ENCODE measurements around the gene VAV2. TPM values are rescaled to one million over a fixed set of nuclear protein-coding genes. Genes with fewer than 3 reads are reported as not detected.

VAV2 gene
- total RNA-seq, 1 experiment from 2014 or later: 24.7 TPM

- ChIA-PET POLR2A (no interaction called here), CTCF (no interaction called here)
- in situ Hi-C loops (cut with HindIII; ENCODE audit: low pct_unique_long_range_greater_than_20kb, low sequenced_read_pairs) (no loop called here), intact Hi-C loops (cut with micrococcal nuclease; ENCODE audit: unreplicated experiment) (no loop called here)
- Histone ChIP-seq H3K36me3 (ENCODE audit: control insufficient read depth, insufficient read depth, low read length) (no peaks in the 10 kb centered on the region), H3K4me3 (ENCODE audit: low read depth in 2 of 2, low read length in 2 of 2) (no peak overlapping the region), H3K9me3 (ENCODE audit: control insufficient read depth, insufficient read depth, low read depth, low read length) (no peaks in the 10 kb centered on the region), H3K27me3 (ENCODE audit: control insufficient read depth, insufficient read depth, low read length) (no peaks in the 10 kb centered on the region), H3K27ac (ENCODE audit: low read length) (no peak overlapping the region), H3K4me1 (ENCODE audit: control insufficient read depth, insufficient read depth, low read length) (peaks cover 6% of the 10 kb centered on the region)
- no peak for DNase-seq (ENCODE audit: low read depth, low spot score)
- no peak for TF ChIP-seq REST (IDR thresholded peaks at IDR 0.05; ENCODE audit: insufficient read depth in 1 of 2, low read depth in 2 of 2, low read length in 1 of 2)
- TF ChIP-seq SIN3A (IDR thresholded peaks at IDR 0.05; ENCODE audit: borderline replicate concordance, insufficient read depth, low read depth, low read length): no peak
- TF ChIP-seq, protein P1, sequence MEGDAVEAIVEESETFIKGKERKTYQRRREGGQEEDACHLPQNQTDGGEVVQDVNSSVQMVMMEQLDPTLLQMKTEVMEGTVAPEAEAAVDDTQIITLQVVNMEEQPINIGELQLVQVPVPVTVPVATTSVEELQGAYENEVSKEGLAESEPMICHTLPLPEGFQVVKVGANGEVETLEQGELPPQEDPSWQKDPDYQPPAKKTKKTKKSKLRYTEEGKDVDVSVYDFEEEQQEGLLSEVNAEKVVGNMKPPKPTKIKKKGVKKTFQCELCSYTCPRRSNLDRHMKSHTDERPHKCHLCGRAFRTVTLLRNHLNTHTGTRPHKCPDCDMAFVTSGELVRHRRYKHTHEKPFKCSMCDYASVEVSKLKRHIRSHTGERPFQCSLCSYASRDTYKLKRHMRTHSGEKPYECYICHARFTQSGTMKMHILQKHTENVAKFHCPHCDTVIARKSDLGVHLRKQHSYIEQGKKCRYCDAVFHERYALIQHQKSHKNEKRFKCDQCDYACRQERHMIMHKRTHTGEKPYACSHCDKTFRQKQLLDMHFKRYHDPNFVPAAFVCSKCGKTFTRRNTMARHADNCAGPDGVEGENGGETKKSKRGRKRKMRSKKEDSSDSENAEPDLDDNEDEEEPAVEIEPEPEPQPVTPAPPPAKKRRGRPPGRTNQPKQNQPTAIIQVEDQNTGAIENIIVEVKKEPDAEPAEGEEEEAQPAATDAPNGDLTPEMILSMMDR (IDR thresholded peaks at IDR 0.05): no peak
- TF ChIP-seq POLR2AphosphoS5 (IDR thresholded peaks at IDR 0.05; ENCODE audit: low read depth, low read length): no peak
- TF ChIP-seq TCF7L2 (IDR thresholded peaks at IDR 0.05; ENCODE audit: low read depth, low read length): no peak
- no peak for ATAC-seq
- no TSS peak for BruUV-seq (replicated peaks)
Measured at GRCh38 chr9:134030821-134031470, 38.8 kb upstream of the VAV2 start.

DNA sequence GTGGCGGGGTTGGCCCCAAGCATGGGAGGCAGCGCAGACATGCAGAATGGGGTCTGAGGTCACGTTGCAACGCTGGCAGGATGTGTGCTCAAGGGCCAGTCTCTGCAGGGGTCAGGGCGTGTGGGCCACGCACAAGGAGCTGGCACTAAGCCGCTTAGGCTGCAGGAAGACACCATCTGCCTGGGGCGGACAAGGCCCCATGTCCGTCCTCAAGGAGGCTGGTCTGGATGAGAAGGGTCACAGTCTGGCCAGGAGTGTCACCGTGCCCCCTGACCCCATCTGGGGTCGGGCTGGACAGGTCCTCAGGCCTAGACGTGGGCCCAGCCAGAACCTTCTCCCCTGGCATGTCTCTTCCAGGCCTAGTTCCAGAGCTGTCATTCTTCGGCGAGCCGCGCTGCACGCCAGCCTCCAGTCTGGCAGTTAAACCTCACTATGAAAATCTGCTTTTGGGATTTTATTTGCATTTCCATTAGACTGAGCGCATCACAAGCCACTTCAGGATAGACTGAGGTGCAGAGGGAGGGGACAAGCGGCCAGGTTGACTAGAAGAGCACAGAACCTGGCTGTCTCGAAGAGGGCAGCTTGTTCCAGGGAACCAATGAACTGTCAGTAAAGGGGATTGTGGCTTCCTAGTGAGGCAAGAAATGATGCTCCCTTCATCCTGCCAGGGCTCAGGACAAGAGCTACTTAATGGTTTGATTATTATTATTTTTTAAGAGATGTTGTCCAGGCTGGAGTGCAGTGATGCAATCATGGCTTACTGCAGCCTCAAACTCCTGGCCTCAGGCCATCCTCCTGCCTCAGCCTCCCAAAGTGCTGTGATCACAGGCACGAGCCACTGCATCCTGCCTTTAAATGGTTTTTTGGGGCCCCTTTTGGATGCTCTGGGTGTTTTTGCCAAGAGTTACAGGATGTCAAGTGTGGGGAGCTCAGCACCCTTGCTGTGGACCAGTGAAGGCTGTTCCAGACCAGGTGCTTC lies 37.4 kb upstream of the VAV2 start:
- no peak for TF ChIP-seq SIN3A (IDR thresholded peaks at IDR 0.05; ENCODE audit: borderline replicate concordance, insufficient read depth, low read depth, low read length)
- no peak for TF ChIP-seq POLR2AphosphoS5 (IDR thresholded peaks at IDR 0.05; ENCODE audit: low read depth, low read length)
- TF ChIP-seq, protein P1 (IDR thresholded peaks at IDR 0.05): no peak
- no peak for TF ChIP-seq REST (IDR thresholded peaks at IDR 0.05; ENCODE audit: insufficient read depth in 1 of 2, low read depth in 2 of 2, low read length in 1 of 2)
- no peak for TF ChIP-seq TCF7L2 (IDR thresholded peaks at IDR 0.05; ENCODE audit: low read depth, low read length)
- Histone ChIP-seq H3K4me1 (ENCODE audit: control insufficient read depth, insufficient read depth, low read length) (peaks cover 6% of the 10 kb centered on the region), H3K4me3 (ENCODE audit: low read depth in 2 of 2, low read length in 2 of 2) (no peak overlapping the region), H3K27ac (ENCODE audit: low read length) (no peak overlapping the region), H3K27me3 (ENCODE audit: control insufficient read depth, insufficient read depth, low read length) (no peaks in the 10 kb centered on the region), H3K9me3 (ENCODE audit: control insufficient read depth, insufficient read depth, low read depth, low read length) (no peaks in the 10 kb centered on the region), H3K36me3 (ENCODE audit: control insufficient read depth, insufficient read depth, low read length) (no peaks in the 10 kb centered on the region)
- DNase-seq (ENCODE audit: low read depth, low spot score) (no peak), ATAC-seq (no peak)
- in situ Hi-C loops (cut with HindIII; ENCODE audit: low pct_unique_long_range_greater_than_20kb, low sequenced_read_pairs): no loop called here
- CTCF ChIA-PET: no interaction called here
- POLR2A ChIA-PET: no interaction called here
- no TSS peak for BruUV-seq (replicated peaks)
- intact Hi-C loops (cut with micrococcal nuclease; ENCODE audit: unreplicated experiment): no loop called here
